Measurements from ENCODE around the gene GUK1.

Gene GUK1, protein sequence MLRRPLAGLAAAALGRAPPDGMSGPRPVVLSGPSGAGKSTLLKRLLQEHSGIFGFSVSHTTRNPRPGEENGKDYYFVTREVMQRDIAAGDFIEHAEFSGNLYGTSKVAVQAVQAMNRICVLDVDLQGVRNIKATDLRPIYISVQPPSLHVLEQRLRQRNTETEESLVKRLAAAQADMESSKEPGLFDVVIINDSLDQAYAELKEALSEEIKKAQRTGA

DNA sequence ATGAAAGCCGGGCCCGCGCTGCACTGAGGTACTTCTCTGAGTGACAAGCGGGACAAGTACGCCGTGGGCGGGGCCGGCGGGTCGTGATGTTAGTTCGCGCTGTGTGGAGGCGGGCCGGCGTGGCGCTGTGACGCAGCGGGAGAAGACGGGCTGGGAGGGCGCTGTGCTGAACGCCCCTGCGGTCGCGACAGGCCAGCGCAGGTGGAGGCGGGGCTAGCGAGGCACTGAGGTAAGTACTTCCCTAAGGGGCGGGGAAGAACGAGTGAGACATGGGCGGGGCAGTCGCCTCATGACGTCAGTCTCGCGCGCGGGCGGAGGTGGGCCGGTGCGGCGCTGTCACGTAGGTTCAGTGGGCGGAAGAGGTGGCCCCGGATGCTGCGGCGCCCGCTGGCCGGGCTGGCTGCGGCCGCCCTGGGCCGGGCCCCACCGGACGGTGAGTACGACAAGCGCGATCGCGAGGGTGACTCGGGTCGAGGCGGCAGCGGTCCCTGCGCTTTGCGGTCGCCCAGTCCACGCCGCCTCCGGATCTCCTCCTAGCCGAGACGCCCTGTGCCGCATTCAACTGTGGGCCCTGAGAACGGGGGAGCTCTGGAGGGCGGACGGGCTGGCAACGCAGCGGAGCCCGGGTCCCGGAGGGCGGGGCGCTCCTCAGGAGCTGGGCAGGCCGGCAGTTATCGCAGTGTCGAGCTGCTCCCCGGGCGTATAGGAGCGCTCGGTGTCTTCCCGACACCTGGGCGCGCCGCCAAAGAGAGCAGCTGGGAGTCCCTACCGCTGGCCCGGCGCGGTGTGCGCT lies at the start of gene GUK1:
Gene GUK1 (plus strand): TSS at position 349 of the 793 bp plus-strand sequence. CDS start 24 bp downstream, at position 373.
- DNase-seq, result peak; percentile 100

DNA sequence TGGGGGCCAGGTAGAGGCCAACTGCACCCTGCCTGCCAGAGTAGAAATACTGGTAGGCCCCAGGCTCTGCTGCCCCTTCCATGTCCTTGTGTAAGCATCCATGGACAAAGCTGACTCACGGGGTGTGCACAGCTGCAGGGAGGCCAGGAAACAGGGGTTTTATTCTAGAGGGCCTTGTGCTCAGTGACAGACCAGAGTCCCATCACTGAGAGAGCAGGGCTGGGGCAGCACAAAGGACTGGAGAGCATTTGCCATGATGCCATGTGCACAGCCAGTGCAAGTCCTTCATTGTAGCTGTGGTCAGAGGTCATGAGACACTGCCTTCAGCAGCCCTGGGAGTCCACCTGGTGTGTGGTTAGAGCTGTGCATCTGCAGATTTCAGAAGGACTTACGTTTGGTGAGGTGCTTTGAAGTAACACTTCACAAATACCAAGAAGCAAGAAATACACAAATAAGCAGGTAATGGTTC lies 49.4 kb upstream of the GUK1 start:
- DNase-seq, result no peak

DNA sequence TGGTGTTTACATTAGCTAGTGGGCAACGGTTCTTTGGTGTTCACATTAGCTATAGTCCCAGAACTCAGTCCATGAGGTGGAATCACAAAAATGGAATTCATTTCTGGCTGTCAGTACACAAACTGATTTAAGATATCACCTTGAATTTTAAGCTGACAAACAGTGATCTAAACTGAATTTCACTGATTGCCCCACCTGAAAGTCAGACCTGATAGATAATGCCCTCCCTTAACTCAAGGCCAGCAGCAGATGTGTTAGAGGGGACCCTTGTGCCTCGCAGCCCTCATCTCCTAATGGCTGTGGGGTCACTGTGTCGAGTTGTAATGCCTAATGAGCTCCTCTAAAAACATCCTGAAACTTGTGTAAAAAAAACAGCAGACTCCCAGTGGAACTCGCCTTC lies 49.0 kb upstream of the GUK1 start:
- DNase-seq, result no peak

DNA sequence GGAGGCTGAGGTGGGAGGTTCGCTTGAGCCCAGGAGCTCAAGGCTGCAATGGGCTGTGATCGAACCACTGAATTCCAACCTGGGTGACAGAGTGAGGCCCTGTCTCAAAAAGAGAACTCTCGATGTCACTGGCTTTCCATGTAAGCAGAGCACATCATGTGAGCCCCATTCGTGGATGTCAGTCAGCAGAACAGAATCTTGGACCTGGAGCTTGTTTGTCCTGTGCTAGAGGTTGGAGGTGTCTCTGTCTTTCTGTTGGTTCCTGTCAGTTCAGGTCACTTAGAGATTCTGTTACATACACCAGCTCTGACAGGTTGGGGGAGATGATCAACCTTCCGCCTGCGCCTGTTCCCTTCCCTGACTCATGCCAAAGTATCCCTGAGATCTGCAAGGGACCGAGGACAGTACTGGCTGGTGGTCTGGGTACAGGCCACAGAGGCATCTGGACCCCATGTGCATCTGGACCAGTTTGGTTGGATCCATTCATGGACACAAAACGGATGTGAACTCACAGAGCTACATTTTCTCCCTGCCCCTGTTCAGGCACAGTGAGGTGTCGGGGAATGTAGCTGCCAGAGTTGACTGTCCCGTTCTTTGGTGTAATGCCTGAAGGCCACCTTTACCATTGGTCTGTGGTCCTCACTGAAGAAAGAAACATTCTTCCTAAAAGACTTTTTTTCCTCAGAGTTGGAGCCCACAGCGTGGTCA lies 47.6 kb upstream of the GUK1 start:
- no peak for DNase-seq

DNA sequence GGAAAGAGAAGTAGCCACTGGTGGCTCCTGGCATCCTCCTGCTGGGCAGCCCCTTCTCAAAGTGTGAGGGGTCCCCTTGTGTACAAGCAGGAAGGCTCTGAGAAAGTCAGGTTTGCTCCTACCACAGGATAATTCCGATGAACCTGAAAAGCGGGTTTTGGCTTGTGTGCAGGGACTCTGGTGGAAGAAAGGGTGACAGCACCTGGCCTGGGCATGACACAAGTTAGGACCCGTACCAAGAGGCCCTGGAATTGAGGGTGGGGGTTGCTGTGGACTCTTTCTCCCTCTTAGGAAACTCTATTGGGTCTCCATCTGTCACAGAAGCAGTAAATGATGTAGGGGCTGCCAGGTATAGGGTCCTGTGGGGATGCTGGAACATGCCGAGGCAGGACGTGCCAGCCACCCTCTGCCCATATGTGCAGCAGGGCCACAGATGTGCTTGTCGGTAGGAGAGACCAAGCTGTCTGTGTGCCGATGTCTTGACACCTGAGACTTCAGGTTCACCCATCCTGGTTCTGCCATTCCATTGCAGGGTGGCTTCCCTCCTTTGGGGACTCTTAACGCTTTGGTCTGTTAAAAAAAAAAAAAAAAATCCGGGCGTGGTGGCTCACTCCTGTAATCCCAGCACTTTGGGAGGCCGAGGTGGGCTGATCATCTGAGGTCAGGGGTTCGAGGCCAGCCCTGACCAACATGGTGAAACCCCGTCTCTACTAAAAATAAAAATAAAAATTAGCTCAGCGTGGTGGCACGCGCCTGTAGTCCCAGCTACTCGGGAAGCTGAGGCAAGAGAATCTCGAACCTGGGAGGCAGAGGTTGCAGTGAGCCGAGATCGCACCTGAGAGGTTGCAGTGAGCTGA lies 46.8 kb upstream of the GUK1 start:
- DNase-seq, result no peak

DNA sequence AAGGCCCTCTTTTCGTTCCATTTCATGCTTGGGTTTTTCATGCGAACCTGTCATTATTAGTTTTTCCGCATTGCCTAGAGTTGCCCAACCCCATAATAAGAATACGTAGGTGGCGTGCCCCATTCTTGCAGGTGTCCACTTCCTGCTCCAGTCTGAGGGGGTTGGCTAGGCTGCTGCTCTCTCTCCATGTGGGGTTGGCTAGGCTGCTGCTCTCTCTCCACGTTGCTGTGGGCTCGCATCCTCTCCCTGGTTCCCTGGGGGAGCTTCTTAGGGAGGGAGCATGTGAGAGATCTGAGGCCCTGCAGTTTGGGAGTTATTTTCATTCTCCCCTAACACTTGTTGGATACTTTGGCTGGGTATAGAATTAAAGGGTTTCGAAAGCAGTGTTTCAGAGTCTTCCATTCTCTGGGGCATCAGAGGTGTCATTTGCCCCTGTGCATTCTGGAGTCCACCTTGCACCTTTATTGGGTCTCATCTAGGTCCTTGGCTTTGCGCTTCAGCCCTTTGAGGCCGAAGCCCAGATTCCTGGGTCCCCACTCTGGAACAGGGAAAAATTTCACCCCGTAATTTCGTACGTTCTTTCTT lies 45.6 kb upstream of the GUK1 start:
- no peak for DNase-seq

DNA sequence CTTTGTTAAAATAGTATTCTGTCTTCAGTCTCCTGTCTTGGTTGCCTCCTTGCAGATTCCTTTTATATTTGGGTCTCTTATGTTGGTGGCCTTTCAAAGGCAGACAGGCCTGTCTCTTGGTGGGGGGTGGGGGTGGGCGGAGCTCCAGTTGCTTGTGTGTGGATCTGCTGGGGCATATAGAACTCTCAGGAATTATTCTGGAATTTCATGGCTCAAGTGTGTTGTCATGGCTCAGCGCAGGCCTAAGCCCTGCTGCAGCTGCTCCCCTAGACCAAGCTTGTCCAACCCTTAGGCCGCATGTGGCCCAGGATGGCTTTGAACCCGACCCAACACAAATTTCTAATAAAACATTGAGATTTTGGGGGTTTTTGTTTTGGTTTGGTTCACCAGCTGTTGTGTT lies 44.9 kb upstream of the GUK1 start:
- DNase-seq, result no peak

DNA sequence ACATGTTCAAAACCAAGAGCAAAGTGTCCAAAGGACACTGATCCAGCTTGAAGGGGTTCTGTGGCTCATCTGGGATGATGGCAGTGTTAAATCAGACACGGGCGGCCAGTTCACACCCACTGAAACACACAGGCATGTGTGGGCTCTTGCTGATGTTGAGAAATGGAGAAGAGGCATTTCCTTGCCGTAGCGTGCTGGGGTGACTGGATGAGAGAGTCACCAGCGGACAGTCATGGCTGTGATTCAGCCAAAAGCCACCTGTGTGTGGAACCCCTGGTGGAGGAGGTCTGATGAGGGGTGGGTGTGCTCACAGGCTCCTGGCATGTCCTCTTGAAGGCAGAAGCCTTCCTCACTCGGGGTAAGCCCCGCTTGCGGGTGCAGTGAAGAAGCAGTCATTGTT lies 44.1 kb upstream of the GUK1 start:
- DNase-seq, result no peak

DNA sequence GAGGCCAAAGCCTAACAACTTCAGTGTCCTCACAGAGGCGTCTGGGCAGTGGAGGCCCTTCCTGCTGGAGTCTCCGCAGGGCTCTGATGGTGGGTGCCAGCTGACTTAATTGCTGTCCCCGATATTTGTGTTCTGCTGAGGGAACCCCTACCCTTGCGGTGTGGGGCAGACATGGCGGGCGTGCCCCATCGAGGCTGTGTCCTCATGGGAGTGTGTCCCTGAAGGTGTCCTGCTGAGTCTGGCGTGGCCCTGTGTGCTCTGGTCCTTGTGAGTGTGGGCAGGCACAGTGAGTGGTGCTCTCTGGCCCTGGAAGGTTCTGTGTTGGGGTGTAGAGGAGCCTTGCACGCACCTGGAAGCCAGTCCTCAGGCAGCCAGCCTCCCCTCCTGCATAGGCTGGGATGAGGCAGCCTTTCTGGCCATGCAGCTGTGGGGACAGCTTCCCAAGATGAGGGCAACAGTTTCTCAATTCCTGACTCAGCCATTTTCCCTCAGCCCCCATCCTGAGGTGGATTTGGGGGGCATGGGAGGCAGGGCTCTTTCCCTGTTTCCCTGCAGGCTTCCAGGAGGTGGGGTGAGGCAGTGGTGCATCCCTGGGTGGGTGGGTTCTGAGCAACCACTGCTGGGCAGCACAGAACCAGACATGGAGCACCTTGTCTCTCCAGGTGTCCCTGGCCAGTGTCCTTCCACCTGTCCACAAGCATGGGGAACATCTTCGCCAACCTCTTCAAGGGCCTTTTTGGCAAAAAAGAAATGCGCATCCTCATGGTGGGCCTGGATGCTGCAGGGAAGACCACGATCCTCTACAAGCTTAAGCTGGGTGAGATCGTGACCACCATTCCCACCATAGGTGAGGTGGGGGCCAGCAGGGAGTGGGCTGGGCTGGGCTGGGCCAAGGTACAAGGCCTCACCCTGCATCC lies 43.4 kb upstream of the GUK1 start:
- DNase-seq, result no peak

DNA sequence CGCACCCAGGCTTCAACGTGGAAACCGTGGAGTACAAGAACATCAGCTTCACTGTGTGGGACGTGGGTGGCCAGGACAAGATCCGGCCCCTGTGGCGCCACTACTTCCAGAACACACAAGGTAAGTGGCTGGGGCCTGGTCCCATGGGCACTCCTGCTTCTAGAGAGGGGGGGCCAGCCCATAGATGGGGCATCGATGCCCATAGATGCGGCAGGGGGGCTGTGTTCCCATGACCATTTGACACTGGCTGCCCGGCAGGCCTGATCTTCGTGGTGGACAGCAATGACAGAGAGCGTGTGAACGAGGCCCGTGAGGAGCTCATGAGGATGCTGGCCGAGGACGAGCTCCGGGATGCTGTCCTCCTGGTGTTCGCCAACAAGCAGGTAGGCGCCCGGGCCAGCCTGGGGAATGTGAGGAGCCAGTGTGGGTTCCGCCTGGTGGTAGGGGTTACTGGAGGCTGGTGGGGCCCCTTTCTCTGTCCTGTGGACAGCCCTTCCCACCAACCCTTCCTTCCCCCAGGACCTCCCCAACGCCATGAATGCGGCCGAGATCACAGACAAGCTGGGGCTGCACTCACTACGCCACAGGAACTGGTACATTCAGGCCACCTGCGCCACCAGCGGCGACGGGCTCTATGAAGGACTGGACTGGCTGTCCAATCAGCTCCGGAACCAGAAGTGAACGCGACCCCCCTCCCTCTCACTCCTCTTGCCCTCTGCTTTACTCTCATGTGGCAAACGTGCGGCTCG lies 42.6 kb upstream of the GUK1 start:
- no peak for DNase-seq

DNA sequence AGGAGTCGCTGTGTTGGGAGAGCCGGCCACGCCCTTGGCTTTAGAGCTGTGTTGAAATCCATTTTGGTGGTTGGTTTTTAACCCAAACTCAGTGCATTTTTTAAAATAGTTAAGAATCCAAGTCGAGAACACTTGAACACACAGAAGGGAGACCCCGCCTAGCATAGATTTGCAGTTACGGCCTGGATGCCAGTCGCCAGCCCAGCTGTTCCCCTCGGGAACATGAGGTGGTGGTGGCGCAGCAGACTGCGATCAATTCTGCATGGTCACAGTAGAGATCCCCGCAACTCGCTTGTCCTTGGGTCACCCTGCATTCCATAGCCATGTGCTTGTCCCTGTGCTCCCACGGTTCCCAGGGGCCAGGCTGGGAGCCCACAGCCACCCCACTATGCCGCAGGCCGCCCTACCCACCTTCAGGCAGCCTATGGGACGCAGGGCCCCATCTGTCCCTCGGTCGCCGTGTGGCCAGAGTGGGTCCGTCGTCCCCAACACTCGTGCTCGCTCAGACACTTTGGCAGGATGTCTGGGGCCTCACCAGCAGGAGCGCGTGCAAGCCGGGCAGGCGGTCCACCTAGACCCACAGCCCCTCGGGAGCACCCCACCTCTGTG lies 41.7 kb upstream of the GUK1 start:
- DNase-seq, result no peak

DNA sequence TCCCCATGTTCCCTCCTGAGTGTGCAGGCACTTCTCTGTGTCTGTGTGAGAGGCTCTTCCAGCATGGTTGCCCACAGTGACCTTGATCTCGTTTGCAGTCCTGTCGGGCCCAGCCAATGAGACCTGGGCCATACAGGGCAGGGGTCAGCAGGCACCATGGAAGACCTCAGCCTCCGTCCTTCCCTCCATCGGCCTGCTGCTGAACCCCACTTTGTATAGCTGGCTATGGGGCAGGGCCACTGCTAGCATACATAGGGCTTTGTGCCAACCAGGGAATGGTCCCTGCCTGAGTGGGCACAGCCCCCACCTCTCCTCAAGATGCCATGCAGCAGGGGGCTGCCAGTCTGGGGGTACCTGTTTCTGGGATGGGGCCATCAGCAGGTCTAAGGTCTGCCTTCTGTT lies 40.7 kb upstream of the GUK1 start:
- DNase-seq, result no peak

DNA sequence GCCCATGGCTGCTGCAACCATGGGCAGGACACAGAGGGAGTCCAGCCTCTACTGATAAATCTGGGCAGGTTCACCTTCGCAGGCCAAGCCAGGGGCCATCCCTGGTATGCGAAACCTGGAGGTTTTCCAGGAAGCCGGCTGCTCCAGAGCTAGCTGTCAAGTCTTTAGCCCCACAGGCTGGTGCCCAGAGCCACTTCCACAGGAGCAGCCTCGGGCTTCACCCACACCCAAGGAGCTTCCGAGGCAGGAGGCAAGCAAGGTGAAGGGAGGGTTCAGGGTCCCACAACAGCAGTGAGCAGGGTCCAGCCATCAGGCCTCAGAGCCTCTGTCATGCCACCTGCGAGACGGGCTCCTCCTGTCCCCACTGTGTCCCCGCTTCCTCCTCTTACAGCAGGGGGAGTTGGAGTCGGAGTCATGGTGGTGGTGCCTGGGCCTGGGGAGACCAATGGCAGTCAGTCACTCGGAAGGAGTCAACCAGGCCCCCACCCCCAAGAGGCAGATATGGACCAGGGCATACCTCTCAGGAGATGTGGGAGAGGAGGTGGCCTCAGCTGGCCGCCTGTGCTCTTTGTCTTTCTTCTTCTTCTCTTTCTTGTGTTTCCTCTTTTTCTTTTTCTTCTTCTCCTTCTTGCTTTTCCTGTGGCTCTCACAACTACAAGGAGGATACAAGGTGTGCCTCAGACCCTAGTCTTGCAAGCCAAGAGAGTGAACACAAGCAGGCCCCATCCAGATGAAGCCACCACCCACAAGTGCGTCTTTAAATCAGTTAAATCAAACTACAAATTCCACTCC lies 39.1 kb upstream of the GUK1 start:
- DNase-seq, result no peak

DNA sequence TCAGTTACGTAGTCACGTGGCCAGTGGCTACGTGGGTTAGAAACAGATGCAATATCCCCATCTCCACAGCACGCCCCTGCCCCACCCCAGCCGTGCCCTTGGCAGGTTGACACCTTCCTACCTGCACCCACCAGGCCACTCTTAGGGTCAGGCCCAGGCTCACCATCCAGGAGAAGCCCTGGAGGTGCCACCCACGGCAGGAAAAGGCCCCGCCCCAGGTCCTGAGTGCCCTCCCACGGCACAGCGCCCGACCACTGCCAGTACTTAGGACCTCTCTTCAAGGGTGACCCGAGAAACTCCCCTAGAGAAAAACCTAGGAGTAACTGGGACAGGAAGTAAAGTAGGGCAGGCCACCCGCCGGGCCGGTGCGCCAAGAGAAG lies 38.5 kb upstream of the GUK1 start:
- DNase-seq, result no peak

DNA sequence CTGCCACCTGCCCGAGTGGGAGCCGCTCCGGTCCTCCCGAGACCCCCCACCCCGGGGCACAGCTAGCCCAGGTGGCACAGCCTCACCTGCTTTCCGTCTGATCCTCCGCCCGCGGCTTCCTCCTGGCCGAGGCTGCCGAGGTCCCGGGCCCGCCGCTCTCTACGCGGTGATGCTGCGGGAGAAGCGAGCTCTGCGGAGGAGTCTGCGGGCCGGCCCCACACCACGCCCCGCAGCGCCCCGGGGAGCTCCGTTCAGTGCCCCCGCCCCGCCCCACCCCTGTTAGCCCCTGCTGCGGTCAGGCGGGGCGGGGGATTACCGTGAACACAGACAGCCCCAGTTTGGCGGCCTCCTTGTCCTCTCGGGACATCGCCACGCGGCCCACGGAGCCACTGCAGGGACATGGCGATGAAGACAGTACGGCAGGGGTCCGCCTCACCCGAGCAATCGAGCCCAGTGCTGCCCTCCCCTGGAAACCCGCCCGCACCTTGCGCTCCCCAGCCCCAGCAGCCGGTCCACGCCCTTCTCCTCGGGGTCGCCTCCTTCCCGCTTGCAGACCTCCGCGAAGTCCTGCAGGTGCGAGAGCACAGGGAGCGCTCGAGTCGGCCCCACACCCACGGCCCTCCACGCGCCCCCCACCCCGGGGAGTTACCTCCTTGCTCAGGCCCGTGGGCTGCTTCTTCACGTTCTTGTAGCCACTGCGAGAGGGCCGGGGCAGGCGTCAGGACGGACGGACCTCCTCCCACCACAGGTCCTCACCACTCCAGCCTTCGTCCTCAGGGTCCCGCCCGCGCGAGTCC lies 37.9 kb upstream of the GUK1 start:
- peak; percentile 78 for DNase-seq

DNA sequence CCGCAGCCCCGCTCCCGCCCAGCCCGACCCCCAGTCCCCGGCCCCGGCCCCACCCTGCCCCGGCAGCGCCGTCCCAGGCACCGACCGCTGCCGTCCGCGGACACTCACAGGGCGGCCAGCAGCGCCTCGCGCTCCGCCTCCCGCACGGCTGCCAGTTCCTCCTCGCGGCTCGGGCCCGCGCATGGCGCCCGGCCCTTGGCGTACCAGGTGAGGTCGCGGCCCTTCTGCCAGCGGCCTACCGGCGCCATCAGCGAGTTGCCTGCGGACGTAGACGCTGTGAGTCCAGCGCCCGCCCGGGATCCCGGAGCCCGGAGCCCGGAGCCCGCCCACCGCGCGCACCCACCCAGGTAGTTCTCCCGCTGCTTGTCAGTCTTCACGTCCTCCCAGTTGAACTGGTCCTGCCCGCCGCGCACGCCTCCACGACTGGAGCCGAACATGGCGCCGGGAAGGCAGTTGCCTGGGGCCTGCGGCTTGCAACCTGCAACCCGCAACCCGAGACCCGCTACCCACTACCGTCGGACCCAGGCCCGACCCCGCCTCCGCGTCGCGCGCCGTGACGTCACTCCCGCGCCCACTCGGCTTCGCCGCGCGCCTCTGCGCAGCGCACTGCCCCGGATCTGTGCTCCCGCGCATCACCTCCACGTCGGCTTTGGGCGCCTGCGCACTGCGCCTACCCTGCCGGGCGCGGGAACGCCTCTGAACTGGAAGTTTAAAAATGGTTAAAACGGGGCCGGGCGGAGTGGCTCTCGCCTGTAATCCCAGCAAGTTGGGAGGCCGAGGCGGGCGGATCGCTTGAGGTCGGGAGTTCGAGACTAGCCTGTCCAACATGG lies 37.1 kb upstream of the GUK1 start, which contains the start of gene C1orf35:
Gene C1orf35 (minus strand): TSS at position 535 of the 830 bp plus-strand sequence. CDS start 98 bp downstream, at position 437.
- peak; percentile 96 for DNase-seq

DNA sequence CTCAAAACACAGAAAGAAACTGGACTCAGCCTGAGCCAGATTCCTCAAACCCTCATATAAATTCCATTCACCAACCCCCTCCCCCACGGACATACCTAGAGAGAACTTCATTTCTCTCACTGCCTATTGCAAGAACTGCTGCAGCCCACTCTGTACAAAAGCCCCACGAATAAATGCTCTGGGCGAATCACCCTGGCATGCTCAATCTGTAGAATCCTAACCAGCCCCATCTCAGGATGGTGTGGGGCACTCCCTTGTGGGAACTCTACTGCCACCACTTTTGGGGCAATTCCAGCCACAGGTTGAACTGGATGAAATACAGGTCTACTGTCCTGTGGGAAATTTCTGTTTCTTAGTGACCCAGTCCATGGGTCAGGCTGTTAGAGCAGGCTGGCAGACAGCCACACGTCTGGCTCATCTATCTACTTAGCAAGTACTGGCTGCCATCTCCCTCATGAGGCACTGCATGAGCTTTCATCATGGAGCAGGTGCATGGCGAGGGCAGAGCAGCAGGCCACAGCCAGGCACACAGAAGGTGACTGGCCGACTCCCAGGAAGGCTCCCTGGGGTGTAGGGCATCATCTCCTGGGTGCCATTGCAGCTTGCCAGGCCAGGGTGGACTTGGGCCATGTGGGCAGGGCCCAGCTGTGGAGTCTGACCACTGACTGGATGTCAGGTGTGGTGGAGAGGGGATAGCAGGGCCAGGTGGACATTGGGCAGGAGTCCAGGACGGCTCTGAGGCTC lies 35.4 kb upstream of the GUK1 start:
- no peak for DNase-seq

All from hematopoietic multipotent progenitor cell treated with erythropoietin and hydrocortisone succinate and interleukin-3 and kit ligand, for 6 days (in vitro differentiated cells).